ENCODE data around the gene FXYD6.

The FXYD6 gene

GRCh38 chr11:117910941-117911655 is 34.6 kb upstream of the FXYD6 start:
- DNase-seq (ENCODE audit: insufficient read length, low spot score) (no peak), FAIRE-seq (no peak)

- FAIRE-seq (no peak), DNase-seq (ENCODE audit: insufficient read length, low spot score) (no peak)
These were observed 34.1 kb upstream of the FXYD6 start for GRCh38 chr11:117910525-117910924.

GRCh38 chr11:117909611-117910382 is 33.3 kb upstream of the FXYD6 start:
- FAIRE-seq (no peak), DNase-seq (ENCODE audit: insufficient read length, low spot score) (no peak)

GRCh38 chr11:117908959-117909610 is 32.6 kb upstream of the FXYD6 start:
- no peak for FAIRE-seq

GRCh38 chr11:117908109-117908895 is 31.8 kb upstream of the FXYD6 start:
- no peak for FAIRE-seq
- DNase-seq (ENCODE audit: insufficient read length, low spot score) = no peak

More at GRCh38 chr11:117908959-117909610, 32.6 kb upstream of the FXYD6 start:
- DNase-seq (ENCODE audit: insufficient read length, low spot score) = no peak

- DNase-seq (ENCODE audit: insufficient read length, low spot score) (peak; percentile 97), FAIRE-seq (peak; percentile 93)
These were observed 31.0 kb upstream of the FXYD6 start for GRCh38 chr11:117907276-117908108.

GRCh38 chr11:117906710-117907109 is 30.3 kb upstream of the FXYD6 start:
- DNase-seq (ENCODE audit: insufficient read length, low spot score) = no peak
- FAIRE-seq = no peak

- FAIRE-seq (no peak), DNase-seq (ENCODE audit: insufficient read length, low spot score) (no peak)
These were observed 29.7 kb upstream of the FXYD6 start for GRCh38 chr11:117906126-117906525.

- no peak for FAIRE-seq
These were observed 29.1 kb upstream of the FXYD6 start for GRCh38 chr11:117905524-117905923.

GRCh38 chr11:117903505-117904382 is 27.3 kb upstream of the FXYD6 start:
- DNase-seq (ENCODE audit: insufficient read length, low spot score) (no peak), FAIRE-seq (no peak)

More at GRCh38 chr11:117905524-117905923, 29.1 kb upstream of the FXYD6 start:
- DNase-seq (ENCODE audit: insufficient read length, low spot score) = no peak

GRCh38 chr11:117902001-117902845 is 25.8 kb upstream of the FXYD6 start:
- FAIRE-seq = no peak
- DNase-seq (ENCODE audit: insufficient read length, low spot score) = no peak

GRCh38 chr11:117901601-117902000 is 25.1 kb upstream of the FXYD6 start:
- DNase-seq (ENCODE audit: insufficient read length, low spot score) (no peak), FAIRE-seq (no peak)

GRCh38 chr11:117900720-117901440 is 24.4 kb upstream of the FXYD6 start:
- FAIRE-seq (no peak), DNase-seq (ENCODE audit: insufficient read length, low spot score) (no peak)

GRCh38 chr11:117900121-117900648 is 23.7 kb upstream of the FXYD6 start:
- DNase-seq (ENCODE audit: insufficient read length, low spot score) (no peak), FAIRE-seq (no peak)

- DNase-seq (ENCODE audit: insufficient read length, low spot score) (no peak), FAIRE-seq (no peak)
These were observed 21.6 kb upstream of the FXYD6 start for GRCh38 chr11:117898059-117898458.

GRCh38 chr11:117892651-117893050 is 16.2 kb upstream of the FXYD6 start:
- FAIRE-seq = no peak

GRCh38 chr11:117891362-117891761 is 14.9 kb upstream of the FXYD6 start:
- FAIRE-seq (no peak), DNase-seq (ENCODE audit: insufficient read length, low spot score) (no peak)

More at GRCh38 chr11:117892651-117893050, 16.2 kb upstream of the FXYD6 start:
- no peak for DNase-seq (ENCODE audit: insufficient read length, low spot score)
